ENCODE results near the gene PNP.

- TF ChIP-seq, protein P1, sequence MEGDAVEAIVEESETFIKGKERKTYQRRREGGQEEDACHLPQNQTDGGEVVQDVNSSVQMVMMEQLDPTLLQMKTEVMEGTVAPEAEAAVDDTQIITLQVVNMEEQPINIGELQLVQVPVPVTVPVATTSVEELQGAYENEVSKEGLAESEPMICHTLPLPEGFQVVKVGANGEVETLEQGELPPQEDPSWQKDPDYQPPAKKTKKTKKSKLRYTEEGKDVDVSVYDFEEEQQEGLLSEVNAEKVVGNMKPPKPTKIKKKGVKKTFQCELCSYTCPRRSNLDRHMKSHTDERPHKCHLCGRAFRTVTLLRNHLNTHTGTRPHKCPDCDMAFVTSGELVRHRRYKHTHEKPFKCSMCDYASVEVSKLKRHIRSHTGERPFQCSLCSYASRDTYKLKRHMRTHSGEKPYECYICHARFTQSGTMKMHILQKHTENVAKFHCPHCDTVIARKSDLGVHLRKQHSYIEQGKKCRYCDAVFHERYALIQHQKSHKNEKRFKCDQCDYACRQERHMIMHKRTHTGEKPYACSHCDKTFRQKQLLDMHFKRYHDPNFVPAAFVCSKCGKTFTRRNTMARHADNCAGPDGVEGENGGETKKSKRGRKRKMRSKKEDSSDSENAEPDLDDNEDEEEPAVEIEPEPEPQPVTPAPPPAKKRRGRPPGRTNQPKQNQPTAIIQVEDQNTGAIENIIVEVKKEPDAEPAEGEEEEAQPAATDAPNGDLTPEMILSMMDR (IDR thresholded peaks at IDR 0.05) = no peak
- no peak for TF ChIP-seq POLR2A (IDR thresholded peaks at IDR 0.05)
Observed at GRCh38 chr14:20458031-20458789, 11.0 kb upstream of the PNP start.
